A549 (cell line): Measurements from ENCODE around the gene LSG1.

Experiments used
- CEBPB ChIP-seq, 2 experiments: fragments of >200 bp in 1 of 2; sonication (Bioruptor Twin) in 1 of 2; formaldehyde crosslinking in 1 of 2; IDR thresholded peaks; 2 replicates each; pipeline ENCODE4 v1.6.1; 2012 to 2016
- CHD4 ChIP-seq: fragments of 200-600 bp; sonication (generic); IDR thresholded peaks from 2 replicates; pipeline ENCODE4 v1.6.1; 2016; ENCODE audit warnings: antibody characterized with exemption, mild to moderate bottlenecking, borderline replicate concordance
- NR3C1 ChIP-seq: fragments of >200 bp; sonication (Bioruptor Twin); formaldehyde crosslinking; IDR thresholded peaks from 3 replicates; pipeline ENCODE4 v1.6.1; 2017
- PHF8 ChIP-seq: fragments of 200-600 bp; sonication (generic); IDR thresholded peaks from 2 replicates; pipeline ENCODE4 v1.6.1; 2016; ENCODE audit warnings: low read depth, mild to moderate bottlenecking, antibody characterized with exemption, moderate library complexity, borderline replicate concordance
- POLR2A ChIP-seq: IDR thresholded peaks from 2 replicates; pipeline ENCODE4 v1.6.1; 2012; ENCODE audit warnings: mild to moderate bottlenecking, low read length
- POLR2AphosphoS2 ChIP-seq: conservative IDR thresholded peaks from 2 replicates; pipeline ENCODE4 v1.6.1; 2012; ENCODE audit warnings: low read length, improper control_type of control experiment, inconsistent platforms
- RAD21 ChIP-seq, 2 experiments: fragments of >200 bp in 1 of 2; sonication (Bioruptor Twin) in 1 of 2; formaldehyde crosslinking in 1 of 2; IDR thresholded peaks in 1 of 2; conservative IDR thresholded peaks in 1 of 2; 2 replicates in 1 of 2; 3 replicates in 1 of 2; pipeline ENCODE4 v1.6.1; 2012 to 2018; ENCODE audit warnings: inconsistent platforms in 1 of 2
- REST ChIP-seq: fragments of 200-600 bp; sonication (generic); IDR thresholded peaks from 2 replicates; pipeline ENCODE4 v1.6.1; 2016; ENCODE audit warnings: antibody characterized with exemption, mild to moderate bottlenecking, moderate library complexity
- RNF2 ChIP-seq: fragments of 200-600 bp; sonication (generic); IDR thresholded peaks from 2 replicates; pipeline ENCODE4 v1.6.1; 2016; ENCODE audit warnings: low read depth, mild to moderate bottlenecking, antibody characterized with exemption, moderate library complexity, borderline replicate concordance
- SREBF2 ChIP-seq: fragments of 450-650 bp; IDR thresholded peaks from 2 replicates; pipeline ENCODE4 v1.6.1; 2014; ENCODE audit warnings: mild to moderate bottlenecking, moderate library complexity
- USF2 ChIP-seq: fragments of 450-650 bp; IDR thresholded peaks from 2 replicates; pipeline ENCODE4 v1.6.1; 2014; ENCODE audit warnings: antibody characterized with exemption
- TF ChIP-seq, protein P1 (sequence below): fragments of >200 bp; sonication (Bioruptor Twin); formaldehyde crosslinking; IDR thresholded peaks from 3 replicates; pipeline ENCODE4 v1.5.1; 2016
- TF ChIP-seq, protein P2 (sequence below): IDR thresholded peaks from 2 replicates; pipeline ENCODE4 v1.6.1; 2012

DNA sequence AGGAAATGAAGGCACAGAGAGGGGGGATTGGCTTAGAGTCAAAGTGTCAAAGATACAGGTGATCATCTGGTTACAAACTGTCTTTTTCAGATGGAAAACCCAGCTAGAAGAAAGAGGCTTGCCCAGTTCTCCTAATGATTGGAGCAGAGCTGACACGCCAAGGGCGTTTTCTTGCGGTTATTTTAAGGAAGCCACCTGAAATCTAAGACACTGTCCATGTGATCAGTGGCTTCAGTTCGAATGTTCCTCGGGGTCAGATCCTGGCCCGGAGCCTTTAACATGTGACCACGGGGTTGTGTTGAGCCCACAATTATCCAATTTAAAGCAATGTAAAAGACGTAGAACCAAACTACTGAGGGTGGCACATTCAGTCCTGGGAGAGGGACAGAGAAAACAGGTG lies 33.2 kb upstream of the LSG1 start:
- TF ChIP-seq, protein P1, sequence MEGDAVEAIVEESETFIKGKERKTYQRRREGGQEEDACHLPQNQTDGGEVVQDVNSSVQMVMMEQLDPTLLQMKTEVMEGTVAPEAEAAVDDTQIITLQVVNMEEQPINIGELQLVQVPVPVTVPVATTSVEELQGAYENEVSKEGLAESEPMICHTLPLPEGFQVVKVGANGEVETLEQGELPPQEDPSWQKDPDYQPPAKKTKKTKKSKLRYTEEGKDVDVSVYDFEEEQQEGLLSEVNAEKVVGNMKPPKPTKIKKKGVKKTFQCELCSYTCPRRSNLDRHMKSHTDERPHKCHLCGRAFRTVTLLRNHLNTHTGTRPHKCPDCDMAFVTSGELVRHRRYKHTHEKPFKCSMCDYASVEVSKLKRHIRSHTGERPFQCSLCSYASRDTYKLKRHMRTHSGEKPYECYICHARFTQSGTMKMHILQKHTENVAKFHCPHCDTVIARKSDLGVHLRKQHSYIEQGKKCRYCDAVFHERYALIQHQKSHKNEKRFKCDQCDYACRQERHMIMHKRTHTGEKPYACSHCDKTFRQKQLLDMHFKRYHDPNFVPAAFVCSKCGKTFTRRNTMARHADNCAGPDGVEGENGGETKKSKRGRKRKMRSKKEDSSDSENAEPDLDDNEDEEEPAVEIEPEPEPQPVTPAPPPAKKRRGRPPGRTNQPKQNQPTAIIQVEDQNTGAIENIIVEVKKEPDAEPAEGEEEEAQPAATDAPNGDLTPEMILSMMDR, result no peak
- TF ChIP-seq, protein P2, sequence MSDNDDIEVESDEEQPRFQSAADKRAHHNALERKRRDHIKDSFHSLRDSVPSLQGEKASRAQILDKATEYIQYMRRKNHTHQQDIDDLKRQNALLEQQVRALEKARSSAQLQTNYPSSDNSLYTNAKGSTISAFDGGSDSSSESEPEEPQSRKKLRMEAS, result no peak
- TF ChIP-seq CEBPB (IDR thresholded peaks at IDR 0.05) (no peak), USF2 (no peak), POLR2AphosphoS2 (no peak), PHF8 (no peak), SREBF2 (no peak), CHD4 (no peak), RNF2 (no peak), RAD21 (conservative IDR thresholded peaks at IDR 0.05 in 1 of 2, IDR thresholded peaks at IDR 0.05 in 1 of 2) (no peak), NR3C1 (no peak), REST (no peak), POLR2A (no peak)
